SJCRH30 (cell line): Measurements from ENCODE around the gene SH3GL2. TPM values are rescaled to one million over a fixed set of nuclear protein-coding genes. Genes with fewer than 3 reads are reported as not detected.

Experiments used
- DNase-seq, 2 experiments: peaks; one replicate each; pipeline ENCODE4 v3.0.0-alpha.2; 2015 to 2020
- H3K27ac ChIP-seq: fragments of 250-450 bp; sonication (Bioruptor Pico); 2 replicates; pipeline ENCODE4 v1.5.1; 2020; ENCODE audit warnings: mild to moderate bottlenecking, moderate library complexity
- H3K27me3 ChIP-seq: fragments of 250-450 bp; sonication (Bioruptor Pico); 2 replicates; pipeline ENCODE4 v1.5.1; 2020; ENCODE audit warnings: mild to moderate bottlenecking, moderate library complexity
- H3K36me3 ChIP-seq: fragments of 250-450 bp; sonication (Bioruptor Pico); 2 replicates; pipeline ENCODE4 v1.5.1; 2020; ENCODE audit warnings: mild to moderate bottlenecking, moderate library complexity
- H3K4me1 ChIP-seq: fragments of 250-450 bp; sonication (Bioruptor Pico); 2 replicates; pipeline ENCODE4 v1.5.1; 2020; ENCODE audit warnings: mild to moderate bottlenecking, moderate library complexity
- H3K4me3 ChIP-seq: fragments of 250-450 bp; sonication (Bioruptor Pico); 2 replicates; pipeline ENCODE4 v1.5.1; 2020; ENCODE audit warnings: mild to moderate bottlenecking, moderate library complexity
- H3K9me3 ChIP-seq: fragments of 250-450 bp; sonication (Bioruptor Pico); replicated peaks from 2 replicates; pipeline ENCODE4 v1.5.1; 2020; ENCODE audit warnings: mild to moderate bottlenecking, moderate library complexity
- total RNA-seq: library from RNA; depleted of rRNA; stranded (reverse); fragments of >200 nt; shearing (Covaris generic); gene quantifications from 2 replicates; pipeline ENCODE4 v1.2.3, GENCODE V29; 2014

The SH3GL2 gene
- total RNA-seq, 1 experiment from 2014 or later: 0.10 TPM

DNA sequence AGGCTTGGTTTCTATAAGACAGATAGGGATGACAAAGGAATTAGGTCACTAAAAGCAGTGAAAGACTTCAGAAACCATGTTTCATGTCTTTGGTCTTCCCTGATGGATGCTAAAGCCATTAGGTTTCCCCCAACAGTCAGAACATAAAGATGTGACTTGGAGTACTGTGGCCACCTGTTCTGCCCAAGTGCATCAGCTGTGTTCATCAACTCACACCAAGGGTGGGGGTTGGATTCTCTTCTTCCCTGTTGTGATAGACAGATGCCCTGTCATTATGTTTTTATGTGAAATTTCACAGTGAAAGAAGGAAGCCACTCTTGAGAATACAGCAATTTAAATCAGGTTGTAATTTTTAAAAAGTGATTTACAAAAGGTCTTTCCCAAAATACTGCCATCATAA, 196.8 kb downstream of the SH3GL2 start:
- DNase-seq: no peak
- Histone ChIP-seq H3K4me1 (peaks cover 3% of the 10 kb centered on the region), H3K4me3 (no peak overlapping the region), H3K36me3 (no peaks in the 10 kb centered on the region), H3K27me3 (no peaks in the 10 kb centered on the region), H3K27ac (no peak overlapping the region), H3K9me3 (no peaks in the 10 kb centered on the region)

- no peak for DNase-seq
Observed at GRCh38 chr9:17776735-17777134, 197.9 kb downstream of the SH3GL2 start.

GRCh38 chr9:17777465-17777864, 198.6 kb downstream of the SH3GL2 start:
- no peak for DNase-seq
- Histone ChIP-seq H3K4me1 (no peaks in the 10 kb centered on the region), H3K27me3 (no peaks in the 10 kb centered on the region), H3K36me3 (no peaks in the 10 kb centered on the region), H3K27ac (no peak overlapping the region), H3K9me3 (no peaks in the 10 kb centered on the region), H3K4me3 (no peak overlapping the region)

More at GRCh38 chr9:17776735-17777134, 197.9 kb downstream of the SH3GL2 start:
- no peak overlapping the region for H3K27ac ChIP-seq
- H3K9me3 ChIP-seq: no peaks in the 10 kb centered on the region
- H3K36me3 ChIP-seq: no peaks in the 10 kb centered on the region
- H3K4me1 ChIP-seq: no peaks in the 10 kb centered on the region
- H3K4me3 ChIP-seq: no peak overlapping the region
- H3K27me3 ChIP-seq: no peaks in the 10 kb centered on the region

DNA sequence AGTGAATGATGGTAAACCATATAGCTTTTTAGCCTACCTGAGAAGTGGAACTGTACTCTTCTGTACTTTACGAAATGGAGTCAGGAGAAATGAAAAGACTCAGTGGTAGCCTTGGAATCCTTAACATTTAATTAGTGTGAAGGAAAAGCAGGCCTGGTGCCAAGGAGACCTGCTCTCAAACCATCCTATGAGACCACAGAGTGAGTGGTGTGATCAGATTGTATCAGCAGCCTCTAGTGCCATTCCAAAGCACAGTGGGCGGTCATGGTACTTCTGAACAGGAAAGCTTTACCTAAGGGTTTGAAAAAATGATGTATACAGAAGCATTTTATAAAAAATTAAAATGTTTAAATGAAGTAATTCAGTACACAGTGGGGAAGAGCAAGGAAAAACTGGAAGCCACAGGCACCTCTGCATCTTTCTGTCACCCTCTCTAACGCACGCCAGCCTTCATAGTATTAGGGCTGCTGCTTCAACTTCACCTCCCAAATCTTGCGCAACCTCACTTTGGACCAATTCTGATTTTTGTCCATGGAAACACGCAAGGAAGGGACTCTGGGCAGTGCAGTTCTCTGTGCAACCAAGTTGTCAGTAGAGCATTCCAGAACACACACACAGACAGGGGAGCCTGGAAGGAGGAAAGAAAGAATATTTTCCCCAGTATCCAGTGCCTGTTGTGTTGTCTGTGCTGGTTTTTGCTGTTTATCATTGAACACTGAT, 203.7 kb downstream of the SH3GL2 start:
- no peaks in the 10 kb centered on the region for H3K9me3 ChIP-seq
- H3K27ac ChIP-seq: no peak overlapping the region
- peak in 1 of 2 experiments; percentile 15 for DNase-seq
- H3K27me3 ChIP-seq: no peaks in the 10 kb centered on the region
- no peak overlapping the region for H3K4me3 ChIP-seq
- no peaks in the 10 kb centered on the region for H3K36me3 ChIP-seq
- no peaks in the 10 kb centered on the region for H3K4me1 ChIP-seq

DNA sequence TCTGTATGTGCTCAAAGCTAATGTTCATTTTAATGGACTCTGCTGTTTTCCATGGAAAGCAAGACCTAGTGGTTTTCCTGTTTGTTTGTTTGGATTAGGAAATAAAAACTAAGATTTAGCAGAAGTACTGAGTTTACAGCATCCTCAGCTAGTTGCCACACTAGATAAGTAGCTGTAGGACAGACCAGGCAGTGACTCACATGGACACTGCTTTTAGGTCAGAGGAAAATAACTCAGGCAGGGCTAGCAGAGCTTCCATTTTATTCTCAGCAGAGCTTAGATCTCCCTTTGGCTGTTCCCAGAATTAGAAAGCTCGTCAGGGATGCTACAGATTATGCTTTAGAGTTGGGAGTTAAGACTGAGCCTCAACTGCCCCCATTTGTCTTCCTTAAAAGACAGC, 204.4 kb downstream of the SH3GL2 start:
- Histone ChIP-seq H3K27ac (no peak overlapping the region), H3K9me3 (no peaks in the 10 kb centered on the region), H3K27me3 (no peaks in the 10 kb centered on the region), H3K4me1 (no peaks in the 10 kb centered on the region), H3K36me3 (no peaks in the 10 kb centered on the region), H3K4me3 (no peak overlapping the region)
- no peak for DNase-seq

DNA sequence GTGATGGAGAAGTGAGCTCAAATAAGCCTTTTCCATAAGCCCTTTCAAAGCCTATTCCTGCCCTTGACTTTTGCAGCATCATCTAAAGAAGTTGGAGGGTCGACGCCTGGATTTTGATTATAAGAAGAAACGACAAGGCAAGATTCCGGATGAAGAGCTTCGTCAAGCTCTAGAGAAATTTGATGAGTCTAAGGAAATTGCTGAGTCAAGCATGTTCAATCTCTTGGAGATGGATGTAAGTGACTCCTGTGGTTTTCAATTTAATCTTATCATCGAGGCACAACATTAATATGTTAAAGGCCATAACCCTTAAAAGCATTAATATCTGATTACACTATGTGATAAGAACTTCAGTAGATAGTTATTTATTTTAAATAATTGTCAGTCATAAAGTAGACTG, 210.4 kb downstream of the SH3GL2 start:
- no peak for DNase-seq
- Histone ChIP-seq H3K27me3 (no peaks in the 10 kb centered on the region), H3K27ac (no peak overlapping the region), H3K4me3 (no peak overlapping the region), H3K36me3 (no peaks in the 10 kb centered on the region), H3K9me3 (no peaks in the 10 kb centered on the region), H3K4me1 (no peaks in the 10 kb centered on the region)

- peak; percentile 38 to 60 for DNase-seq
- H3K36me3 ChIP-seq: no peaks in the 10 kb centered on the region
- no peaks in the 10 kb centered on the region for H3K4me1 ChIP-seq
- no peaks in the 10 kb centered on the region for H3K27me3 ChIP-seq
- no peak overlapping the region for H3K27ac ChIP-seq
- no peak overlapping the region for H3K4me3 ChIP-seq
- H3K9me3 ChIP-seq: no peaks in the 10 kb centered on the region
Observed at GRCh38 chr9:17793713-17794622, 215.1 kb downstream of the SH3GL2 start.

DNA sequence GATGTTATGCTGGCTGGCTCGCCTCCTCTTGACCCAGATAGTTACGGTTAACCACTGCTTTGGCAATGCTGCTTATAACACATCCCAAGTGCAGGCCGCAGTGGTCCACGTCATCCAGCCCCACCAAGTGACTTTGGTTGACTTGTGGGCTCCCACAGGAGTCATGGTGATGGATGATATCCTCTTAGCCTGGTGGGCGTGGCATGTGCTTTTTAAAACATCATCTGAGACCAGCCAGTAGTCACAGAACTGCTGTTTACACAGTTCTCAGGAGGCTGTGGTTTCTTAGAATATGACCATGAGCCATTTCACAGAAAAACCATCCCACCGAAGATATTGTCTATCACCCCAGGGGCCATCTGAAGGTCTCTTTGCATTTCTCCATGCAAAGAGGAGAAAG, 216.9 kb downstream of the SH3GL2 start:
- Histone ChIP-seq H3K27me3 (no peaks in the 10 kb centered on the region), H3K27ac (no peak overlapping the region), H3K9me3 (no peaks in the 10 kb centered on the region), H3K4me1 (no peaks in the 10 kb centered on the region), H3K36me3 (no peaks in the 10 kb centered on the region), H3K4me3 (no peak overlapping the region)
- no peak for DNase-seq

DNA sequence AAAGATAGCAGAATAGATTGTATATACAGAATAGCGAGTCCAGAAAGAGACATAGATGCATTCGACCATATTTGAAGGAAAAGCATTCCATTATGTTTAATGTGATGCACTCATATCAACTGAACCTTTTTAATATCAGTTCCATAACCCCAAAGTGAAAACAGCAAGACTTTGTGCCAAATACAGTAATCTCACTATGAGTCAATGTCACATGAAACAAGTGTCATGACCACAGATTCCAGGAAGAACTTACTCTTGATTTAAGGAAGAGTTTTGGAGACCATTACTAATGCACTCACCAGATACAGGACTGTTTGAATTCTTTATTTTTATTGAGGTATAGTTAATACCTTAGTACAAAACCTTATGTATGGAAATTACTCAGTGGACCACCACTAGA, 220.5 kb downstream of the SH3GL2 start:
- no peak for DNase-seq

GRCh38 chr9:17800418-17800817, 221.6 kb downstream of the SH3GL2 start:
- H3K36me3 ChIP-seq: no peaks in the 10 kb centered on the region
- no peaks in the 10 kb centered on the region for H3K27me3 ChIP-seq

More for the DNA sequence above, 220.5 kb downstream of the SH3GL2 start:
- H3K27me3 ChIP-seq: no peaks in the 10 kb centered on the region
- H3K4me1 ChIP-seq: no peaks in the 10 kb centered on the region
- no peak overlapping the region for H3K4me3 ChIP-seq
- no peak overlapping the region for H3K27ac ChIP-seq
- H3K9me3 ChIP-seq: no peaks in the 10 kb centered on the region
- H3K36me3 ChIP-seq: no peaks in the 10 kb centered on the region

GRCh38 chr9:17802249-17802857, 223.5 kb downstream of the SH3GL2 start:
- Histone ChIP-seq H3K36me3 (no peaks in the 10 kb centered on the region), H3K27ac (no peak overlapping the region), H3K4me3 (no peak overlapping the region), H3K27me3 (no peaks in the 10 kb centered on the region), H3K4me1 (no peaks in the 10 kb centered on the region), H3K9me3 (no peaks in the 10 kb centered on the region)
- DNase-seq: peak in 1 of 2 experiments; percentile 26

More at GRCh38 chr9:17800418-17800817, 221.6 kb downstream of the SH3GL2 start:
- DNase-seq: no peak
- H3K4me1 ChIP-seq: no peaks in the 10 kb centered on the region
- no peak overlapping the region for H3K27ac ChIP-seq
- H3K9me3 ChIP-seq: no peaks in the 10 kb centered on the region
- no peak overlapping the region for H3K4me3 ChIP-seq

GRCh38 chr9:17807613-17808282, 228.9 kb downstream of the SH3GL2 start:
- Histone ChIP-seq H3K27ac (no peak overlapping the region), H3K27me3 (no peaks in the 10 kb centered on the region), H3K4me3 (no peak overlapping the region), H3K36me3 (no peaks in the 10 kb centered on the region), H3K4me1 (no peaks in the 10 kb centered on the region), H3K9me3 (no peaks in the 10 kb centered on the region)
- DNase-seq: no peak

- DNase-seq: no peak
- Histone ChIP-seq H3K4me1 (no peaks in the 10 kb centered on the region), H3K36me3 (no peaks in the 10 kb centered on the region), H3K4me3 (no peak overlapping the region), H3K27me3 (no peaks in the 10 kb centered on the region), H3K27ac (no peak overlapping the region), H3K9me3 (no peaks in the 10 kb centered on the region)
Observed at GRCh38 chr9:17810317-17810716, 231.5 kb downstream of the SH3GL2 start.

- H3K9me3 ChIP-seq: no peaks in the 10 kb centered on the region
- H3K4me1 ChIP-seq: no peaks in the 10 kb centered on the region
- no peak overlapping the region for H3K4me3 ChIP-seq
- DNase-seq: peak; percentile 24 to 77
- H3K36me3 ChIP-seq: no peaks in the 10 kb centered on the region
- H3K27me3 ChIP-seq: no peaks in the 10 kb centered on the region
- H3K27ac ChIP-seq: no peak overlapping the region
Observed at GRCh38 chr9:17810728-17811571, 232.1 kb downstream of the SH3GL2 start.
